ENCODE results near the gene STAM. TPM values are rescaled to one million over a fixed set of nuclear protein-coding genes. Genes with fewer than 3 reads are reported as not detected.
A peak's percentile ranks its signal among the peaks of the same experiment; 100 is the strongest.

The STAM gene
- total RNA-seq, 1 experiment from 2014 or later = 14.4 TPM

DNA sequence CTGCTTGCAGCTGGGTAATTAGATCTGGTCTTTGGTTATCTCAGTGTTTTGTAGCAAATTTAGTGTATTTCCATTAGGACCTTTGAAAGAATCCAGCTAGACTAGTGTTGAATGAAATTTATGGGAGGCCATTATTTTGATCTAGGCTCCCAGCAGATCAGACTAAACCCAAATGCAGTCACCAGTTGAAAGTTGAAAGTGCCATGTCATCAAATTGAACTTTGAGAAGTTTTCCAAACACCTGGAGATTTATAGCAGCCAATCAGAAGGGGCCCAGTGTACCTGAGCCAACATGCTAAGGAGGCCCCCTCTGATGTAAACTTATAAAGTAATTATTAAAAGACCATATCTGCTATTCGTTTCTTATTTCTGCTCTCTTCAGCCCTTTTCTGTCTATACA, 96.7 kb downstream of the STAM start:
- Histone ChIP-seq H3K9ac (ENCODE audit: low read length) (no peak overlapping the region), H3K36me3 (ENCODE audit: insufficient read depth, low read length) (no peaks in the 10 kb centered on the region), H3K4me2 (ENCODE audit: low read depth, low read length, poor library complexity, severe bottlenecking) (no peak overlapping the region), H3K4me1 (ENCODE audit: low read length) (peaks cover 10% of the 10 kb centered on the region; the same call in 1 of the 2 replicates), H3K9me2 (replicated peaks; ENCODE audit: insufficient read depth, low read length) (no peaks in the 10 kb centered on the region), H2AFZ (ENCODE audit: low read length) (no peak overlapping the region), H3K27me3 (ENCODE audit: low read length) (no peaks in the 10 kb centered on the region), H3K9me3 (ENCODE audit: low read length) (no peaks in the 10 kb centered on the region), H3K4me3 (ENCODE audit: low read length) (no peak overlapping the region), H3K79me2 (ENCODE audit: low read length) (no peaks in the 10 kb centered on the region), H3K27ac (ENCODE audit: low read length) (no peak overlapping the region), H4K20me1 (ENCODE audit: insufficient read depth, low read depth, low read length) (no peaks in the 10 kb centered on the region)
- DNase-seq = no peak

DNA sequence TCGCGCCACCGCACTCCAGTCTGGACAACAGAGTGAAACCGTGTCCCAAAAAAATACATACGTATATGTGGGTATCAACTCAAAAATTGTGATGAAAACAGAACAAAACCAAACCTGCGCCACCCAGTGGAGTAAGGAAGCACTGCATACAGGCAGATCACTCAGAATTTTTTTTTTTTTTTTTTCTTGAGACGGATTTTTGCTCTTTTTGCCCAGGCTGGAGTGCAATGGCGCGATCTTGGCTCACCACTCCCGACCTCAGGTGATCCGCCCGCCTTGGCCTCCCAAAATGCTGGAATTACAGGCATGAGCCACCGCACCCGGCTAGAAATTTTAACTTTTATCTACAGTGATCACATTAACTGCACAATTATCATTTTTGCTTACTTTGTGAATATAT, 99.0 kb downstream of the STAM start:
- peak; percentile 87 for DNase-seq
- Histone ChIP-seq H3K4me3 (ENCODE audit: low read length) (peak overlapping the region; percentile 54; the same call in 1 of the 2 replicates), H3K4me2 (ENCODE audit: low read depth, low read length, poor library complexity, severe bottlenecking) (peak overlapping the region; percentile 69), H3K9ac (ENCODE audit: low read length) (peak overlapping the region; percentile 55), H3K27ac (ENCODE audit: low read length) (no peak overlapping the region), H4K20me1 (ENCODE audit: insufficient read depth, low read depth, low read length) (no peaks in the 10 kb centered on the region), H2AFZ (ENCODE audit: low read length) (peak overlapping the region; percentile 48; the same call in 1 of the 2 replicates), H3K9me2 (replicated peaks; ENCODE audit: insufficient read depth, low read length) (no peaks in the 10 kb centered on the region), H3K9me3 (ENCODE audit: low read length) (no peaks in the 10 kb centered on the region), H3K36me3 (ENCODE audit: insufficient read depth, low read length) (no peaks in the 10 kb centered on the region), H3K79me2 (ENCODE audit: low read length) (no peaks in the 10 kb centered on the region), H3K4me1 (ENCODE audit: low read length) (peaks cover 10% of the 10 kb centered on the region; the same call in 1 of the 2 replicates), H3K27me3 (ENCODE audit: low read length) (no peaks in the 10 kb centered on the region)

DNA sequence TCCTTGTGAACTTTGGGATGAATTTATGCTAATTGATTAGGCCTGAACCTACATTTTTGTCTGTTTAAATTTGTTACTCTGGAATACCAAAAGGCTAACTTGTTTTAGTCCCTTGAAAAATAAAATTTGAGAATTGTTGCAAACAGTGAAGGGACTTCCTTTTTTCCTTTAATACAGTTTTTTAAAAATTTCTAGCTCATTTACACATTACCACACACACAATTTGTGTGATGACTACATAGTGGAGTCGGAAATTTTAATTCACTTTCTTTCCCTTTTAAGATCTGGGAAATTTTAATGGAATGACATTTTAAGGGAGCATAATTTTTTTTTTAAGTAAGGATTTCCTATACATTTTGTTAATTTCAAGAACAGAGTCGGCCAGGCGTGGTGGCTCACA, 99.5 kb downstream of the STAM start:
- Histone ChIP-seq H3K9me3 (ENCODE audit: low read length) (no peaks in the 10 kb centered on the region), H3K36me3 (ENCODE audit: insufficient read depth, low read length) (no peaks in the 10 kb centered on the region), H3K79me2 (ENCODE audit: low read length) (no peaks in the 10 kb centered on the region), H3K27ac (ENCODE audit: low read length) (no peak overlapping the region), H3K4me2 (ENCODE audit: low read depth, low read length, poor library complexity, severe bottlenecking) (peak overlapping the region; percentile 69), H4K20me1 (ENCODE audit: insufficient read depth, low read depth, low read length) (no peaks in the 10 kb centered on the region), H3K4me3 (ENCODE audit: low read length) (no peak overlapping the region), H3K9me2 (replicated peaks; ENCODE audit: insufficient read depth, low read length) (no peaks in the 10 kb centered on the region), H3K9ac (ENCODE audit: low read length) (no peak overlapping the region), H2AFZ (ENCODE audit: low read length) (no peak overlapping the region), H3K27me3 (ENCODE audit: low read length) (no peaks in the 10 kb centered on the region), H3K4me1 (ENCODE audit: low read length) (peaks cover 10% of the 10 kb centered on the region; the same call in 1 of the 2 replicates)
- DNase-seq = no peak

DNA sequence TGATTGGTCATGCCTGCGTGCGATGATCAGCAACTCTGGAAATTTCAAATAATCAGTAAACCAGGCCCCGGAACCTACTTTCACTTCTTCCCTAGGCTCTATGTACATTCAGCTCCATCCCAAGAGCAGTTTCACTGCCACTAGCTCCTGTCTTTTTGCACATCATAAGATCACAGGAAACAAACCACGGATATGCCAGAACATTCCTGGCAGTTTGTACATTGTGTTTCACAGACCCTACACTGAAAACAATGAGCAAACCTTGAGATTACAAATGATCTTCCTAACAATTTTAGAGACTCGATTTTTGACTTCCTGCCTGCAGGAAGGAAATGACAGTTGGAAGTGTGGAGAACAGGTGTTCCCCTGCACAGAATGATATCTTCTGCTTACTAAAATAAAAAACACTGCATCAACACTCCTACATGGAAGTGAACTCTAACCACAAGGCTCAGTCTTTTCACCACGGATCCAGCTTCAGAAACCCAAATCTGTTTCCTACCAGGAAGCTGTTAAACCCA, 100.5 kb downstream of the STAM start:
- no peak overlapping the region for H3K9ac ChIP-seq (ENCODE audit: low read length)
- no peak overlapping the region for H2AFZ ChIP-seq (ENCODE audit: low read length)

DNA sequence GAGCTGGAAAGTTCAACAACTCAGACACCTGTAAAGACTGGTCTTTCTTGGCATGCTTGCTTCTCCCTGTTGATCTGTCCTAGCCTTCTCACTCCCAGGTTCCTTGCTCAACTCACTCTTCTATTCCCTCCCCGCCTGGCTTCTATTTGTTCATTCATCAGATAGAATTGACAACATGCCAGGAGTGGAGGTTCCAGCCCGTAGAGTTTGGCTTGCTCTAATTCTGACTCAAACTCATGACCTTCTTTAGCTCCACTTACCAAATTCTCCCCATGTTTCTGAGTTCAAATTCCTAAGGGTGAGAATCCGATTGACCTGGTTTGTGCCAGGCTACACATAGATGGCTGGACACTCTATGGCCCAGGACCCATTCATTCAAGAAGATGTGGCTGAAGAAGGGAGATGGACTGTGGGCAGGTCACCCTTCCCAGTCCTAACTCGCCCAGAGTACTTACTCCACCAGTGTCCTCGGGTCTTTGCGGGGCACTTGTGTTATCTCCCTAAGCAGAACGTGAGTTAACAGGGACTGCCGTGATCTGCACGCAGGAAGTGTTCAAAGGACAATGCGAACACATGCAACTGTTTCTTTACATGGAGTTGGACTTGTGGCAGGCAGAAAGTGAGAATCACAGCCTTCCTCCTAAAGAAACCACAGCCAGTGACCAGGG, 104.1 kb downstream of the STAM start:
- H3K4me1 ChIP-seq (ENCODE audit: low read length) = peaks cover 3% of the 10 kb centered on the region; the same call in 1 of the 2 replicates
- H3K4me2 ChIP-seq (ENCODE audit: low read depth, low read length, poor library complexity, severe bottlenecking) = no peak overlapping the region
- no peaks in the 10 kb centered on the region for H3K36me3 ChIP-seq (ENCODE audit: insufficient read depth, low read length)
- no peak overlapping the region for H3K4me3 ChIP-seq (ENCODE audit: low read length)
- no peak for DNase-seq
- no peaks in the 10 kb centered on the region for H3K9me3 ChIP-seq (ENCODE audit: low read length)
- H3K27me3 ChIP-seq (ENCODE audit: low read length) = no peaks in the 10 kb centered on the region
- no peak overlapping the region for H2AFZ ChIP-seq (ENCODE audit: low read length)
- no peaks in the 10 kb centered on the region for H3K79me2 ChIP-seq (ENCODE audit: low read length)
- H4K20me1 ChIP-seq (ENCODE audit: insufficient read depth, low read depth, low read length) = no peaks in the 10 kb centered on the region
- H3K9me2 ChIP-seq (replicated peaks; ENCODE audit: insufficient read depth, low read length) = no peaks in the 10 kb centered on the region
- H3K27ac ChIP-seq (ENCODE audit: low read length) = no peak overlapping the region
- no peak overlapping the region for H3K9ac ChIP-seq (ENCODE audit: low read length)

More for the DNA sequence above, 100.5 kb downstream of the STAM start:
- no peak overlapping the region for H3K4me2 ChIP-seq (ENCODE audit: low read depth, low read length, poor library complexity, severe bottlenecking)
- H4K20me1 ChIP-seq (ENCODE audit: insufficient read depth, low read depth, low read length) = no peaks in the 10 kb centered on the region
- peaks cover 10% of the 10 kb centered on the region; the same call in 1 of the 2 replicates for H3K4me1 ChIP-seq (ENCODE audit: low read length)
- H3K9me3 ChIP-seq (ENCODE audit: low read length) = no peaks in the 10 kb centered on the region
- H3K27me3 ChIP-seq (ENCODE audit: low read length) = no peaks in the 10 kb centered on the region
- H3K79me2 ChIP-seq (ENCODE audit: low read length) = no peaks in the 10 kb centered on the region
- H3K4me3 ChIP-seq (ENCODE audit: low read length) = no peak overlapping the region
- no peak for DNase-seq
- H3K27ac ChIP-seq (ENCODE audit: low read length) = no peak overlapping the region
- H3K36me3 ChIP-seq (ENCODE audit: insufficient read depth, low read length) = no peaks in the 10 kb centered on the region
- H3K9me2 ChIP-seq (replicated peaks; ENCODE audit: insufficient read depth, low read length) = no peaks in the 10 kb centered on the region

DNA sequence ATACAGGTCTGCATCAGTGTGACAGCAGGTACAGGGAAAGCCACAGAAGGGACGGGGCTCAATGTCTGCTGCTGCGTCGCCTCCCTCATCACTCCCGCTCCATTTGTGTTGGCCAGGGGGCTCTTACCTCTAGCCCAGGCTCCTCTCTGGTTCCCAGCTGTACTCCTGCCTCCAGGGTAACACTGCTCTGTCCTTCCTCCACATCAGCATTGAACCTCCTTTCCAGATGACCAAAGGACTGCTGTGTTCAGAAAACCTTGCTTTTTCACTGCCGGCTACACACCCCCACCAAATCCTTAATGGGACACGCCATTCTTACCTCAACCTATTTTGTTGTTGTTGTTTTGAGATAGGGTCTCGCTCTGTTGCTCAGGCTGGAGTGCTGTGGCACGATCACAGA, 105.9 kb downstream of the STAM start:
- Histone ChIP-seq H3K4me3 (ENCODE audit: low read length) (no peak overlapping the region), H4K20me1 (ENCODE audit: insufficient read depth, low read depth, low read length) (no peaks in the 10 kb centered on the region)
- no peak for DNase-seq

DNA sequence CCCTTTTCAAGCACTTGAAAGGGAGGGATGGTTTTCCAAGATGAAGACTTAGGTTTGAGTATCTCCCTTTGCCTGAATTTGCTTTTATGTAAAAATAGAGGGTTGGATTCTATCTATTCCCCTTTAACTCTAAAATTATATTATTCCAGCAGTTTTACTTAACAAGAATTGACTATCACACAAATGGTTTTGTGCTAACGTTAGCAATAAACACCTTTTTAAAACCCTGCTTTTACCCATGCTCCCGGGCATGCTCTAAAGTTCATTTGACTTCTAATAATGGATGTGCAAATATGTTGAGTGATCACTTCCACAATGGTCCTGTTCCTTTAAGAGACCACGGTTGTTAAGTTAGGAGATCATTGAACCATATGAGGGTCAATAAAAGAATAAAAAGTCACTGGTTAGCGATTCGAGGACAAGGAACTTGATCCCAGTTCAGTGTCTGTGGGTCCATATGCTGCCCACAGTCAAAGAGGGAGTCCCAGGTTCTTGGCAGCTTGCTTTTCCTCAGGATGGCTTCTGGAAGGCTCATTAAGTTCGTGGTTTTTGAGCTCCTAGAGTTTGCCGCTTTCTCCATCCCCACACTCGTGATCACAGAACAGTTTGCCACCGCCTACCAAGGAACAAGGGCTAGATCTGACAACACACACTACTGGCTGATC, 108.0 kb downstream of the STAM start, which contains the start of gene TMEM236:
Gene TMEM236 (plus strand): TSS at position 421 of the 665 bp plus-strand sequence. CDS start 95 bp downstream, at position 516.
- no peak within 1 kb of the TSS for H3K4me2 ChIP-seq (ENCODE audit: low read depth, low read length, poor library complexity, severe bottlenecking)
- no peaks in the 10 kb centered on the region for H3K79me2 ChIP-seq (ENCODE audit: low read length)
- H3K9me3 ChIP-seq (ENCODE audit: low read length) = no peaks in the 10 kb centered on the region
- H3K36me3 ChIP-seq (ENCODE audit: insufficient read depth, low read length) = no peaks in the 10 kb centered on the region
- no peak for DNase-seq
- H4K20me1 ChIP-seq (ENCODE audit: insufficient read depth, low read depth, low read length) = no peaks in the 10 kb centered on the region
- no peaks in the 10 kb centered on the region for H3K27me3 ChIP-seq (ENCODE audit: low read length)
- no peaks in the 10 kb centered on the region for H3K9me2 ChIP-seq (replicated peaks; ENCODE audit: insufficient read depth, low read length)
- H3K27ac ChIP-seq (ENCODE audit: low read length) = no peak within 1 kb of the TSS
- H3K4me3 ChIP-seq (ENCODE audit: low read length) = no peak within 1 kb of the TSS
- no peak within 1 kb of the TSS for H2AFZ ChIP-seq (ENCODE audit: low read length)
- no peak within 1 kb of the TSS for H3K9ac ChIP-seq (ENCODE audit: low read length)
- H3K4me1 ChIP-seq (ENCODE audit: low read length) = peaks cover 3% of the 10 kb centered on the region; the same call in 1 of the 2 replicates

More for the DNA sequence above, 105.9 kb downstream of the STAM start:
- Histone ChIP-seq H3K4me2 (ENCODE audit: low read depth, low read length, poor library complexity, severe bottlenecking) (no peak overlapping the region), H3K27me3 (ENCODE audit: low read length) (no peaks in the 10 kb centered on the region), H3K27ac (ENCODE audit: low read length) (no peak overlapping the region), H3K4me1 (ENCODE audit: low read length) (no peaks in the 10 kb centered on the region), H2AFZ (ENCODE audit: low read length) (no peak overlapping the region), H3K9me3 (ENCODE audit: low read length) (no peaks in the 10 kb centered on the region), H3K9ac (ENCODE audit: low read length) (no peak overlapping the region), H3K79me2 (ENCODE audit: low read length) (no peaks in the 10 kb centered on the region), H3K36me3 (ENCODE audit: insufficient read depth, low read length) (no peaks in the 10 kb centered on the region), H3K9me2 (replicated peaks; ENCODE audit: insufficient read depth, low read length) (no peaks in the 10 kb centered on the region)

DNA sequence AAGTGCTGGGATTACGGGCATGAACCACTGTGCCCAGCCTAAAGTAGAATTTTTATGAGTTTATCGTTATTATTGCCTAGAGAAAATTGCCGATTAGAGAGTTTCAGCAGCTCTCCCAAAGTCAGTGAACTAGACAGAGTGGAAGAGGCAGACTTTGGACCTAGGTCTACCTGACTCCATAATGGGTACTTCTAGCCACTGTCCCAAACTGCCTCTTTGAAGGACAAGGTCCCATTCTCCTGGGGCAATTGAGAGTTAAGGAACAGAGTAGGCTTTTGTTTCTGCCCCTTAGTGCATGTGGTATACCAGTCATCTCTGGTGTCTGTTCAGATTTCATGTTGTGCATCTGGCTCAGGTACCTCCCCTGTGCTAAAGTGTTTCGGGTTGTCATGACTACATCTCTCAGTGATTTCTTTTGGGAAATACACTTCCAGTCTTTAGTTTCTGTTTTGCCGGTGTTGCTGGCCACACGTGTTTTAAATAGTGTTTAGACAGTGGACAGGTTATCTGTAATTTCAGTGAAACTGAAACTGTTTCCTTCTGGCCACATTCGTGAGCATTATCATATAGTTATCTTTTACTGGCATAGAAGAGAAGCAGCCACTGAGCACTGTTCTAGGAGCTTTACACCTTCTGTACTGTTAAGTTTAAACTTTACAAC, 112.7 kb downstream of the STAM start:
- Histone ChIP-seq H2AFZ (ENCODE audit: low read length) (no peak overlapping the region), H3K4me2 (ENCODE audit: low read depth, low read length, poor library complexity, severe bottlenecking) (peak overlapping the region; percentile 44)

More for the DNA sequence above, 112.7 kb downstream of the STAM start:
- no peaks in the 10 kb centered on the region for H3K27me3 ChIP-seq (ENCODE audit: low read length)
- H3K79me2 ChIP-seq (ENCODE audit: low read length) = no peaks in the 10 kb centered on the region
- H3K9ac ChIP-seq (ENCODE audit: low read length) = peak overlapping the region; percentile 1; the same call in 1 of the 2 replicates
- DNase-seq = no peak
- no peaks in the 10 kb centered on the region for H3K9me3 ChIP-seq (ENCODE audit: low read length)
- peak overlapping the region; percentile 33; the same call in 1 of the 2 replicates for H3K4me3 ChIP-seq (ENCODE audit: low read length)
- H3K9me2 ChIP-seq (replicated peaks; ENCODE audit: insufficient read depth, low read length) = no peaks in the 10 kb centered on the region
- H3K27ac ChIP-seq (ENCODE audit: low read length) = no peak overlapping the region
- no peaks in the 10 kb centered on the region for H4K20me1 ChIP-seq (ENCODE audit: insufficient read depth, low read depth, low read length)
- H3K36me3 ChIP-seq (ENCODE audit: insufficient read depth, low read length) = no peaks in the 10 kb centered on the region
- peaks cover 4% of the 10 kb centered on the region; the same call in 1 of the 2 replicates for H3K4me1 ChIP-seq (ENCODE audit: low read length)
